Amniotic epithelial cell (primary cell): Measurements from ENCODE around the gene OR2T34.
"Not testable (repeated sequence)": the region's sequence is repeated elsewhere in the genome, so short reads cannot be mapped to it uniquely, and the experiment has no call there.

Experiments
- DNase-seq: peaks from one replicate; pipeline ENCODE4 v3.0.0-alpha.2; 2010; ENCODE audit warnings: low read depth

Gene OR2T34

DNA sequence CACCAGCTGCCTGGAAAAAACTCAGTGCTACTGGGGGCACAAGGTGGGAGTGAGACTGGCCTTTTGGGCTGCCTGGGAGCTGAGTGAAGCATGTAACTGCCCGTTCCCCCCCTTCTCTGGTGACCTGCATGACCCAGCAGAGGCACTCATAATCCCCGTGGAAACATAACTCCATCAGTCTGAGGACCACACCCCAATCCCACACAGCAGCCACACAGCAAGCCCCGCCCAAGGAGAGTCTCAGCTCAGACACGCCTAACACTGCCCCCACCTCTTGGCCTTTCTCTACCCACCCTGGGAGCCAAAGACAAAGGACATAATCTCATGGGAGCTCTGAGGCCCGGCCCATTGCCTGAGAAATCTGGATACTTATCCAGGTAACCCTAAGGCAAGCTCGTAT lies 23.5 kb downstream of the OR2T34 start:
- DNase-seq, result not testable (repeated sequence)

DNA sequence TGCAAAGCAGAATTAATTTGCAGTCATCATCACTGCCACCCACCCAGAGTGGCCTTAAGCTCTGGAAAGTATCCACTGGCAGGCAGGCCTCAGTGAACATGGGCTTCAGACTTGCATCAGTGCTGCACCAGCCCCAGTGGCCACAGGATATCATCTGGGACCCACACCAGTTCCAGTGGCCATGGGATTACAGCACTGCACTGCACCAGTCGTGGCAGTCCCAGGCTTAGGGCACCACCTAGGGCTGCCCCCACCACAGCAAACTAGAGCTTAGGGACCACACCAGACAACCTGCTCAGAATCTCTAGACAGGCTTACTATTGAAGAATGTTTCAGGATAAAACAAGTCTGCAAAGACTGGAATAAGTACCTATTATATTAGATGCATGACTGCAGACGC lies 27.2 kb downstream of the OR2T34 start:
- not testable (repeated sequence) for DNase-seq

DNA sequence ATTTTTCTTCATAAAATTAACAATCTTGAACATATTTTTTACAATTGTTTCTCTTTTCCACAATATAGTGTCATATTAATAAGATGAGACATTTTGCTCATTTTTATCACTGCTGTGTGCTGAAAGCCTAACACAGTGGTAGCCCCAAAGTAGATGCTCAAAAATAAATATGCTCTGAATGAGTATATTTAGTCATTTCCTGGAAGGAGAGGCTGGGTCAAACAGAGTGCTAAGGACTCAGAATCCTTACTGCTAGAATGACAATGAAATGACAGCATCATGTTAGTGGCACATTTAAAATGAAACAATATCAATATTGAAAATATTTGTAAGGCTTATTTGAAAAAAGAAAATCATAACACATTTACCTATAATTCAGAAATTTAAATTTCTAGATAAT lies 37.1 kb downstream of the OR2T34 start:
- DNase-seq, result not testable (repeated sequence)
